Mucosa of gallbladder (tissue), 1 donor: Measurements from ENCODE around the gene NOD2. TPM values are rescaled to one million over a fixed set of nuclear protein-coding genes. Genes with fewer than 3 reads are reported as not detected.

Experiments
- total RNA-seq: library from RNA; stranded (reverse); gene quantifications from one replicate; pipeline ENCODE4 v1.2.1, GENCODE V29; 2021
- donor health status: DM: no; HTN: no; CAD: no.

Gene NOD2
- total RNA-seq, 1 donor from 2014 or later: 1.5 TPM

Other genes with a start within 250 kb of the NOD2 start
- gene NKD1, start 145.2 kb upstream of the NOD2 start, total RNA-seq: 32.0 TPM
- gene SNX20, start 12.3 kb upstream of the NOD2 start, total RNA-seq: 4.2 TPM
- gene CYLD, start 48.5 kb downstream of the NOD2 start, total RNA-seq: 38.5 TPM